Measurements from ENCODE around the gene WNT3.
A peak's percentile ranks its signal among the peaks of the same experiment; 100 is the strongest.
"Not testable (repeated sequence)": the region's sequence is repeated elsewhere in the genome, so short reads cannot be mapped to it uniquely, and the experiment has no call there.

Gene WNT3

DNA sequence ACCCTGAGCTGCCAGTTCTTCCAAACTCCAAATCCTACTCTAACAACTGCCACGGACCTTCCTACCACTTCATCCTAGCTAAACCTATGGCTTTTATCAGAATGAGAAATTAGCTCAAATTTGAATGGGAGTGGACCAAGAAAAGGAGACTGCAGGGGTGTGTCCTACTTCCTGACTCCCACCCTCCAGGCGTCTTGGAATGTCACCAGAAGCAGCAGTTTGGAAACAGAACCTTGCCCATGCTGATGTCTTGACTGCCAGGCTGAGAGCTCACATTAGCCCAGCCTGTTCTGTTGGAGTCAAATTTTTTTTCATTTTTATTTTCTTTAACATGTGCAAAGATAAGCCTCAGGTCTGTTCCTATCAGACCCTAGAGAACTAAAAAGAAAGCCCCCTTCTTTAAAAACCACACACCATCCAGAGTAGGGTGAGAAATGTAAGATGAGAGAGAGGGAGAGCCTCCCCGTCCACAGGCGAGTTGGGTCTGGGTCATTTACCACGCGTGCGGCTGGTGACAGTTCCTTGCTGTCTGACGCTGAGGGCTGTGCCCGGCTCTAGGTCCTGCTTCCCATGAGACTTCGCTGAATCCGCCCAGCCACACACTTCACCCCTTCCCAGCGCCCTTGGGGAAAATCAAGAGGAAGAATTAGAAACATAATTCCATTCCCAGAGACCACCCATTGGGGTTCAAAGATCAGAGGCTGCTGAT, 54.3 kb downstream of the WNT3 start:
- DNase-seq = no peak

- DNase-seq = no peak
Measured at GRCh38 chr17:46763416-46763815, 55.1 kb downstream of the WNT3 start.

DNA sequence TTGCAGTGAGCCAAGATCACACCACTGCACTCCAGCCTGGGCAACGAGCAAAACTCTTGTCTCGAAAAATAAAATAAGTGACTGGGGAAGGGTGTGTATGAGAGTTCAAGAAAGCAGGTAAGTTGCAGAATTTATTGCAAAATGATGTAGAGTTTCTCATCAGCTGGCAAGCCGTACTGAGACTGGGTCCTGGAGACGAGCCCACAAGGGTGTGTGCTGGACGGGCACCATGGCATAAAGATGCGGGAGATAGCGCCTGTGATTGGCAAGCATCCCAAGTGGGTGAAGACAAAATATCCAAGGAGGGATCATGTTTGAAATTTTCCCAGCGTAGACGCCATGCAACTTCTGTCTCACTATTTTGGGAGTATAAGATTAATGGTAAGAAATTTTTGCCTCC, 59.4 kb downstream of the WNT3 start:
- DNase-seq = no peak

DNA sequence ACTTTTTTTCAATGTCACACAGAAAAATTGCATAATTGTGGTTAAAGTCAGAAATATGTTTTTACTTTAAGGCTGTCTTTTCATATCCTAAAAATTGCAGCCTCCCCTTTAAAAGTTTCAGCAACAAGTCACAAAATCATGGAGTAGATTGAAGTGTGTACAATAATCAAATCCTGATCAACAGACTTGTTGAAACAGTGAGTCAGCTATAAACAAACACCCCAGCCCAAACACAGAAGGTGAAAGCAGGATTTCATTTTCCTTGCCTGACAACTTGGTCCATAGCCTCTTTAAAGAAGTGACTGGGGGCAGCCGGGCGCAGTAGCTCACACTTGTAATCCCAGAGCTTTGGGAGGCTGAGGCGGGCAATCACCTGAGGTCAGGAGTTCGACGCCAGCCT, 59.9 kb downstream of the WNT3 start:
- no peak for DNase-seq

GRCh38 chr17:46757588-46757987, 60.9 kb downstream of the WNT3 start:
- not testable (repeated sequence) for DNase-seq

- DNase-seq = no peak
Measured at GRCh38 chr17:46756861-46757260, 61.6 kb downstream of the WNT3 start.

- no peak for DNase-seq
Measured at GRCh38 chr17:46756081-46756735, 62.3 kb downstream of the WNT3 start.

GRCh38 chr17:46753776-46754175, 64.7 kb downstream of the WNT3 start:
- no peak for DNase-seq

DNA sequence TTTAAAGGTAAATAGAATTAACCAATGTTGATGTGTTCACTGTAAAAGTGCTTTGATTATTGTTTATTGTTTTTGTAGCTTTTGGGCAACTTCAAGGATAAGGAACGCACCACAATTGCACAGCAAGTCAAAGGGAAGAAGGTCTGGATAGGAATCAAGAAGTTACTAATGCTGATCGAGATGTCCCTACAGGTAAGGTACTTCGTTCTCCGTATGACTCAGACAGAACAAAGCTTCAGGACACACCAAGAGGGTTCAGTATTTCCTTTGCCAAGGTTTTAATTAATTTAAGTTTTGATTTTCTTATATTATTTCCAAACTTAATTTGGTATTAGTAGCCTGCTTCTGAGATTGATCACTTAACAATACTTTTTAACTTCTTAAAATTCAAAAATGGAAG, 67.1 kb downstream of the WNT3 start:
- no peak for DNase-seq

GRCh38 chr17:46745376-46745775, 73.1 kb downstream of the WNT3 start:
- DNase-seq = no peak

DNA sequence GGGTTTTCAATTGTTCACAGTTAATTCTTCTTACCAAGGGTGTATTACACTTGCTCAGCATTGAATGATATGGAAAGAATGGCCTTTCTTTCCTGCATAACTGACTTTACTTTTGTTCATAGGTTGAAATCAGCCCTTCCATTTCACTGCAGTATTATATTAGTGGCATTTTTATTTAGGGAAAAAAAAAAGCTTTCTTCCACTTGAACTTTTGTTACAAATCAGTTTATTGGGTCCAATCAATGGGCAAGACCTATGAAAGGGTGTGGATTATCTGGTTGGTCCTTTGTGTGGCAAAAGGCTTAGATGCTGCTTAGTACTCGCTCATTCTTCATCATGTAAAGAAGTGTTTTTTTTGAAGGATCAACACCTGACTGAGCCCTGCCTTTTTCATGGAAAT, 74.1 kb downstream of the WNT3 start:
- DNase-seq = no peak

- peak; percentile 45 for DNase-seq
Measured at GRCh38 chr17:46742565-46743270, 75.8 kb downstream of the WNT3 start.

- no peak for DNase-seq
Measured at GRCh38 chr17:46741122-46741730, 77.3 kb downstream of the WNT3 start.

GRCh38 chr17:46739982-46740381, 78.5 kb downstream of the WNT3 start:
- DNase-seq = no peak

- no peak for DNase-seq
Measured at GRCh38 chr17:46738544-46738943, 79.9 kb downstream of the WNT3 start.

DNA sequence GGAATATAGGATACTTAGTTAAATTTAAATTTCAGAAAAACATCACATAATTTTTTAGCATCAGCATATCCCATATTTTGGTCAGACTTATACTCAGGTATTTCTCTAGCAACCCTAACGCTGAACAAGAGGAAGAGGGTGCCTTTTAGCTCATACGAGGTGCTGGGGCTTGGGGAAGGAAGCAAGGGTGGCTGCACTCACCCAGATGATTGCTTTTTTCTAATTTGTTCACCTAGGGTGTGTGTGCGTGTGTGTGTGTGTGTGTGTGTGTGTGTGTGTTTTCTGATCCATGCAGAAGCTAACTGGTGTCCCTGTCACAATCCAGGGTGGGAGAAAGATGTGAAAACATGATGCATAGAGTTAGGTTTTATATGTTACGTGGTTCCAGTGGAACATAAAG, 81.2 kb downstream of the WNT3 start:
- DNase-seq = no peak

GRCh38 chr17:46736100-46736499, 82.4 kb downstream of the WNT3 start:
- no peak for DNase-seq

- no peak for DNase-seq
Measured at GRCh38 chr17:46733837-46734475, 84.5 kb downstream of the WNT3 start.

DNA sequence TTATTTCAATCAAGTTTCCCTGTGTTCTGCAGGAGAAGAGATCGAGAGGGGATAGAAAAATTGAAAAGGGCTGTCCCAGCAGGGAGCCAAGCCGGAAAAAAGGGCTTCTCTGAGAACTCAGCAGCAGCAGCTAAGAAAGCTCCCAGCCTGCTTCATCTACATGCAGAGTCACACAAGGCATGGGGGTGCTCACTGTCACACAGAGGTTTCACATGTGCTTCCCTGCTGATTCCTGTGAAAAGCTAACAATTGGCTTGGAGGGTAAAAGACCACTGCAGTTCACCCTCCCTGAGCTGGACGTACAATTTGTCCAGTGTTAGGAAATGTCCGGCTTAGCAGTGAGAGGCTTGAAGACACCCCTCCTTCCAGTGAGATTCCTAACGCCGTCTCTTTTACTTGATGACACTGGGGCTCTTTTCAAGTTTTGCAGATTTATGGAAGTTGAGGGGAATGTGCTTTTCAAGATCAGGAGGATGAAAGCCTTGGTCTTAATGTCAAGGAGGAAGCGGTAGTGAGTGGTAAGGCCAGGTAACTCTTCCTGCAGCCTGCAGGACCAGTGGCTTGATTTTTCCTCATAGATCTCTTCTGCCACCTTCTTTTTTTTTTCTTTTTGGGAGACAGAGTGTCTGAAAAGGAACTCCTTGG, 85.6 kb downstream of the WNT3 start:
- no peak for DNase-seq

DNA sequence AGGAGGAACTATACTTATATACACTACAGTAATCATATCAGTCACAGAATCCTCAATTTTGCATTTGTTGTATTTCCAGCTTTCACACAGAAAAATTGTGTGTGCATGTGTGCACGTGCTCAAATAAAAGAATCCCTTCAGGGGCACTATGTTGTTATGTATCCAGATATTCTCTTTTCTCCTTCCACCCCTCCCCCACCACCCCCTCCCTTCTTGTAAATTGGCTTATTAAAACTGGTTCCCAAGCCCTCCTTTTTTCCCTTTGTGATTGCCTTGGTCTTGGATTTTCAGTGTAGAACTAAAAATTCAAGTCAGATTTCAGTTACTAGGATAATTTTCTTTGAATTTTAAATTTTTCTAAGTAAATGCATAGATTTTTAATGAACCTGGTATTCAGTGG, 86.3 kb downstream of the WNT3 start:
- no peak for DNase-seq

DNA sequence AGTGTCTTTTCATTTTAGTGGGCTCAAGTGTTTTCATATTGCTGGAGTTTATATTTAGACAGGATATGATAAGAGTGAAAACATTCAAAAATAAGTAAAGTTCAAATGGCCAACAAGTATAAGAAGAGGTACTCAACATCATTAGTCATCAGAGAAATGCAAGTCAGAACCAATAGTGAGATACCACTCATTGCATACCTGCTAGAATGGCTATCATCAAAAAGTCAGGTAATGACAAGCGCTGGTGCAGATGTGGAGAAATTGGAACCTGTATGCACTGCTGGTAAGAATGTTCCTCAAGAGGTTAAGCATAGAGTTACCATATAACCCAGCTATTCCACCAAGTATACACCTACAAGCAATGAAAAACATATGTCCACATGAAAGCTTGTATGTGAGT, 87.8 kb downstream of the WNT3 start:
- no peak for DNase-seq

DNA sequence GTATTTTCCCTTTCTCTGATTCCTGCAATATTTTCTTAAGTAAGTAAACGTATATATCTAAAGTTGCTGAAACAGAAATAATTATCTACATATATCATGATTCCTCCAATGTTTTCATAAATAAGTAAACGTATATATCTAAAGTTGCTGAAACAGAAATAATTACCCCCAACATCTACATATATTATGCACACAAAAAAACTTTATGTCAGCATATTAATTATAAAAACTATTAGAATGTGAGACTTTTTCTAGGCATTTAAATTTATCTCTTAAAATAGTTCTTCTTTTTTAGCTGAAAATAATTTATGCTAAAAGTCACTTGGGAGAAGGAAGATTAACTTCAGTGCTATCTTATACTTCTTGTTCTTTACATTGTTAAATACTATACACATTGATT, 88.5 kb downstream of the WNT3 start:
- DNase-seq = no peak
